Osteocyte (in vitro differentiated cells): ENCODE measurements around the gene ZSCAN22. TPM values are rescaled to one million over a fixed set of nuclear protein-coding genes. Genes with fewer than 3 reads are reported as not detected.

ENCODE experiments used
- DNase-seq: peaks from one replicate; pipeline ENCODE4 v3.0.0; 2021; ENCODE audit warnings: mixed read lengths; ENCODE audit not compliant: unreplicated experiment; ENCODE audit errors: extremely low spot score
- H3K27ac Mint-ChIP-seq: one replicate; pipeline ENCODE4 v1.8.0; 2021; ENCODE audit warnings: mild to moderate bottlenecking, mixed read lengths; ENCODE audit not compliant: unreplicated experiment
- H3K27me3 Mint-ChIP-seq: one replicate; pipeline ENCODE4 v1.8.0; 2021; ENCODE audit warnings: mixed read lengths; ENCODE audit not compliant: unreplicated experiment
- H3K36me3 Mint-ChIP-seq: one replicate; pipeline ENCODE4 v1.8.0; 2021; ENCODE audit warnings: mixed read lengths; ENCODE audit not compliant: unreplicated experiment
- H3K4me1 Mint-ChIP-seq: one replicate; pipeline ENCODE4 v1.8.0; 2021; ENCODE audit warnings: mixed read lengths; ENCODE audit not compliant: unreplicated experiment
- H3K4me3 Mint-ChIP-seq: one replicate; pipeline ENCODE4 v1.8.0; 2021; ENCODE audit warnings: mild to moderate bottlenecking, moderate library complexity, mixed read lengths; ENCODE audit not compliant: unreplicated experiment
- H3K9me3 Mint-ChIP-seq: one replicate; pipeline ENCODE4 v1.8.0; 2021; ENCODE audit warnings: mixed read lengths; ENCODE audit not compliant: unreplicated experiment
- CTCF ChIP-seq: fragments of 200-600 bp; sonication (generic); IDR thresholded peaks from 2 replicates; pipeline ENCODE4 v1.5.0; 2021; ENCODE audit warnings: antibody characterized with exemption, mild to moderate bottlenecking, moderate library complexity
- total RNA-seq: library from RNA; stranded (reverse); gene quantifications from 2 replicates; pipeline ENCODE4 v1.2.1, GENCODE V29; 2021

Gene ZSCAN22
- total RNA-seq, 1 donor from 2014 or later: 4.1 TPM

- H3K27ac Mint-ChIP-seq: no peak overlapping the region
- no peaks in the 10 kb centered on the region for H3K9me3 Mint-ChIP-seq
- H3K4me1 Mint-ChIP-seq: peaks cover 18% of the 10 kb centered on the region
- no peak for DNase-seq
- no peaks in the 10 kb centered on the region for H3K27me3 Mint-ChIP-seq
- no peak for TF ChIP-seq CTCF
- peaks cover 10% of the 10 kb centered on the region for H3K36me3 Mint-ChIP-seq
- no peak overlapping the region for H3K4me3 Mint-ChIP-seq
Observed at GRCh38 chr19:58351558-58351878, 24.7 kb downstream of the ZSCAN22 start.

GRCh38 chr19:58351990-58352755 lies 25.4 kb downstream of the ZSCAN22 start:
- H3K36me3 Mint-ChIP-seq: peaks cover 10% of the 10 kb centered on the region
- H3K4me1 Mint-ChIP-seq: peaks cover 14% of the 10 kb centered on the region
- H3K9me3 Mint-ChIP-seq: no peaks in the 10 kb centered on the region
- TF ChIP-seq CTCF: no peak
- H3K27ac Mint-ChIP-seq: no peak overlapping the region
- H3K4me3 Mint-ChIP-seq: no peak overlapping the region
- DNase-seq: no peak
- no peaks in the 10 kb centered on the region for H3K27me3 Mint-ChIP-seq

- DNase-seq: no peak
- Mint-ChIP-seq H3K36me3 (peaks cover 10% of the 10 kb centered on the region), H3K27ac (no peak within 1 kb of the TSS), H3K9me3 (no peaks in the 10 kb centered on the region), H3K4me3 (no peak within 1 kb of the TSS), H3K4me1 (peaks cover 14% of the 10 kb centered on the region), H3K27me3 (no peaks in the 10 kb centered on the region)
- TF ChIP-seq CTCF: no peak
Observed at GRCh38 chr19:58352760-58353671, 26.2 kb downstream of the ZSCAN22 start, which contains the start of gene A1BG. A1BG (minus strand) TSS chr19:58353492; CDS start chr19:58353437, 55 bp downstream.

GRCh38 chr19:58353717-58354477 lies 27.1 kb downstream of the ZSCAN22 start:
- TF ChIP-seq CTCF: no peak
- peaks cover 5% of the 10 kb centered on the region for H3K4me1 Mint-ChIP-seq
- DNase-seq: no peak

More at GRCh38 chr19:58353717-58354477, 27.1 kb downstream of the ZSCAN22 start:
- Mint-ChIP-seq H3K27me3 (no peaks in the 10 kb centered on the region), H3K4me3 (no peak overlapping the region), H3K36me3 (peaks cover 10% of the 10 kb centered on the region), H3K9me3 (no peaks in the 10 kb centered on the region), H3K27ac (no peak overlapping the region)
